Measurements from ENCODE around the gene TTYH1. TPM values are rescaled to one million over a fixed set of nuclear protein-coding genes. Genes with fewer than 3 reads are reported as not detected.

The TTYH1 gene
- total RNA-seq, 2 experiments from 2014 or later = not detected

- ChIA-PET CTCF (no interaction called here), POLR2A (no interaction called here)
- Histone ChIP-seq H3K27me3 (ENCODE audit: control insufficient read depth in 1 of 2, insufficient read depth in 2 of 2, low read length in 2 of 2) (peaks cover 12 to 21% of the 10 kb centered on the region in 2 experiments), H3K4me3 (ENCODE audit: low read length) (no peak overlapping the region), H3K4me1 (ENCODE audit: insufficient read depth, low read length) (peaks cover 24% of the 10 kb centered on the region), H3K36me3 (ENCODE audit: insufficient read depth, low read length) (no peaks in the 10 kb centered on the region), H3K9me3 (ENCODE audit: control insufficient read depth in 1 of 2, insufficient read depth in 1 of 2, low read length in 2 of 2) (no peaks in the 10 kb centered on the region), H3K27ac (ENCODE audit: low read depth in 1 of 2, low read length in 2 of 2) (no peak overlapping the region)
- H3K9me3 Mint-ChIP-seq = no peaks in the 10 kb centered on the region
- H3K36me3 Mint-ChIP-seq (ENCODE audit: low read depth) = no peaks in the 10 kb centered on the region
- intact Hi-C loops (cut with DNase I, micrococcal nuclease) = no loop called here
- no peak for DNase-seq
- TF ChIP-seq, protein P1, sequence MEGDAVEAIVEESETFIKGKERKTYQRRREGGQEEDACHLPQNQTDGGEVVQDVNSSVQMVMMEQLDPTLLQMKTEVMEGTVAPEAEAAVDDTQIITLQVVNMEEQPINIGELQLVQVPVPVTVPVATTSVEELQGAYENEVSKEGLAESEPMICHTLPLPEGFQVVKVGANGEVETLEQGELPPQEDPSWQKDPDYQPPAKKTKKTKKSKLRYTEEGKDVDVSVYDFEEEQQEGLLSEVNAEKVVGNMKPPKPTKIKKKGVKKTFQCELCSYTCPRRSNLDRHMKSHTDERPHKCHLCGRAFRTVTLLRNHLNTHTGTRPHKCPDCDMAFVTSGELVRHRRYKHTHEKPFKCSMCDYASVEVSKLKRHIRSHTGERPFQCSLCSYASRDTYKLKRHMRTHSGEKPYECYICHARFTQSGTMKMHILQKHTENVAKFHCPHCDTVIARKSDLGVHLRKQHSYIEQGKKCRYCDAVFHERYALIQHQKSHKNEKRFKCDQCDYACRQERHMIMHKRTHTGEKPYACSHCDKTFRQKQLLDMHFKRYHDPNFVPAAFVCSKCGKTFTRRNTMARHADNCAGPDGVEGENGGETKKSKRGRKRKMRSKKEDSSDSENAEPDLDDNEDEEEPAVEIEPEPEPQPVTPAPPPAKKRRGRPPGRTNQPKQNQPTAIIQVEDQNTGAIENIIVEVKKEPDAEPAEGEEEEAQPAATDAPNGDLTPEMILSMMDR (IDR thresholded peaks at IDR 0.05) = no peak
- no peak overlapping the region for H3K27ac Mint-ChIP-seq
- no peak overlapping the region for H3K4me3 Mint-ChIP-seq
- H3K27me3 Mint-ChIP-seq = peaks cover 9% of the 10 kb centered on the region
- ATAC-seq (ENCODE audit: poor library complexity) = no peak
- peaks cover 23% of the 10 kb centered on the region for H3K4me1 Mint-ChIP-seq (ENCODE audit: low read depth)
Observed at GRCh38 chr19:54432144-54432738, 17.0 kb downstream of the TTYH1 start.

DNA sequence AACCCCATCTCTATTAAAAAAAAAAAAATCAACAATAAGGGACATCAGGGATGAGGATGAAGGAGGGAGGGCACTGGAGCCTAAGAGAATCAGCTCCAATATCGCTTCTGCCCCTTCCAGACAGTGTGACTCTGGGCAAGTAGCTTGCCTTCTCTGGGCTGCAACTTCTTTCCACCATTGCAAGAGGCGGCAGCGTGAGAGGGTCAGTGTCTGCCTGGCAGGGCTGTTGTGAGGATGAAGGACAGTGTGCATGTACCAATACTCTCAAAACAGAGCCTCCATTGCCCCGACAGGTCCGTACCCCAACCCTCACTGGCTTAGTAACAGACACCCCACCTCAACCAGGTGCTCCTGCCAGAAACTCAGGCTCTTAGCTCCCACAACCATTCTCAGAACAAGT lies 18.4 kb downstream of the TTYH1 start:
- Mint-ChIP-seq H3K4me3 (no peak overlapping the region), H3K27ac (no peak overlapping the region), H3K36me3 (ENCODE audit: low read depth) (no peaks in the 10 kb centered on the region), H3K27me3 (peaks cover 5% of the 10 kb centered on the region), H3K4me1 (ENCODE audit: low read depth) (peaks cover 32% of the 10 kb centered on the region), H3K9me3 (no peaks in the 10 kb centered on the region)
- no peak overlapping the region for H3K27ac ChIP-seq (ENCODE audit: low read depth in 1 of 2, low read length in 2 of 2)
- intact Hi-C loops (cut with DNase I, micrococcal nuclease) = no loop called here
- no peaks in the 10 kb centered on the region for H3K9me3 ChIP-seq (ENCODE audit: control insufficient read depth in 1 of 2, insufficient read depth in 1 of 2, low read length in 2 of 2)
- no peak overlapping the region for H3K4me3 ChIP-seq (ENCODE audit: low read length)
- ATAC-seq (ENCODE audit: poor library complexity) (no peak), DNase-seq (no peak)
- H3K4me1 ChIP-seq (ENCODE audit: insufficient read depth, low read length) = peaks cover 24% of the 10 kb centered on the region
- TF ChIP-seq, protein P1 (IDR thresholded peaks at IDR 0.05) = no peak
- CTCF ChIA-PET = no interaction called here
- POLR2A ChIA-PET = interaction anchor here (1.6 kb wide), 1 partner anchor 14 kb away, joined by 4 read pairs; no protein-coding TSS in a partner anchor
- peaks cover 12 to 15% of the 10 kb centered on the region in 2 experiments for H3K27me3 ChIP-seq (ENCODE audit: control insufficient read depth in 1 of 2, insufficient read depth in 2 of 2, low read length in 2 of 2)
- H3K36me3 ChIP-seq (ENCODE audit: insufficient read depth, low read length) = peaks cover 3% of the 10 kb centered on the region

- Mint-ChIP-seq H3K27ac (no peak overlapping the region), H3K36me3 (ENCODE audit: low read depth) (no peaks in the 10 kb centered on the region), H3K4me1 (ENCODE audit: low read depth) (peaks cover 35% of the 10 kb centered on the region), H3K27me3 (peaks cover 2% of the 10 kb centered on the region), H3K9me3 (no peaks in the 10 kb centered on the region), H3K4me3 (no peak overlapping the region)
- Histone ChIP-seq H3K4me1 (ENCODE audit: insufficient read depth, low read length) (peaks cover 24% of the 10 kb centered on the region), H3K27me3 (ENCODE audit: control insufficient read depth in 1 of 2, insufficient read depth in 2 of 2, low read length in 2 of 2) (peaks cover 7 to 11% of the 10 kb centered on the region in 2 experiments), H3K36me3 (ENCODE audit: insufficient read depth, low read length) (peaks cover 3% of the 10 kb centered on the region), H3K9me3 (ENCODE audit: control insufficient read depth in 1 of 2, insufficient read depth in 1 of 2, low read length in 2 of 2) (no peaks in the 10 kb centered on the region), H3K27ac (ENCODE audit: low read depth in 1 of 2, low read length in 2 of 2) (no peak overlapping the region), H3K4me3 (ENCODE audit: low read length) (no peak overlapping the region)
- TF ChIP-seq, protein P1 (IDR thresholded peaks at IDR 0.05) = no peak
- ChIA-PET CTCF (no interaction called here), POLR2A (interaction anchor here (1.6 kb wide), 1 partner anchor 13 kb away, joined by 4 read pairs; no protein-coding TSS in a partner anchor)
- intact Hi-C loops (cut with DNase I, micrococcal nuclease) = no loop called here
- ATAC-seq (ENCODE audit: poor library complexity) (no peak), DNase-seq (peak in 1 of 14 experiments; percentile 20)
Observed at GRCh38 chr19:54434112-54434872, 19.0 kb downstream of the TTYH1 start.
